Spleen (tissue), 11 donors: Measurements from ENCODE around the gene VPS50. TPM values are rescaled to one million over a fixed set of nuclear protein-coding genes. Genes with fewer than 3 reads are reported as not detected.
A peak's percentile ranks its signal among the peaks of the same experiment; 100 is the strongest.

Experiments
- DNase-seq: peaks from one replicate; pipeline ENCODE4 v3.0.0-alpha.2; 2020
- H3K27ac ChIP-seq, 8 donors: fragments of 200-600 bp; sonication (generic) in 7 of 8; 1 replicate in 4 of 8; 2 replicates in 4 of 8; pipeline versions ENCODE4 v1.5.0 to v1.8.0; 2016 to 2021; ENCODE audit warnings: inconsistent platforms in 4 of 8, mild to moderate bottlenecking in 4 of 8, moderate library complexity in 1 of 8
- H3K27me3 ChIP-seq, 7 donors: fragments of 200-600 bp; sonication (generic) in 6 of 7; replicated peaks in 1 of 7; 1 replicate in 4 of 7; 2 replicates in 3 of 7; pipeline versions ENCODE4 v1.5.0 to v1.8.0; 2016 to 2021; ENCODE audit warnings: inconsistent platforms in 3 of 7, mild to moderate bottlenecking in 1 of 7
- H3K36me3 ChIP-seq, 6 donors: fragments of 200-600 bp; sonication (generic) in 5 of 6; 1 replicate in 4 of 6; 2 replicates in 2 of 6; pipeline versions ENCODE4 v1.5.0 to v1.8.0; 2016 to 2021; ENCODE audit warnings: inconsistent platforms in 2 of 6
- H3K4me1 ChIP-seq, 6 donors: fragments of 200-600 bp; sonication (generic) in 5 of 6; 1 replicate in 3 of 6; 2 replicates in 3 of 6; pipeline versions ENCODE4 v1.5.0 to v1.8.0; 2016 to 2021; ENCODE audit warnings: inconsistent platforms in 3 of 6
- H3K4me3 ChIP-seq, 8 donors: fragments of 200-600 bp; sonication (generic) in 7 of 8; 1 replicate in 4 of 8; 2 replicates in 4 of 8; pipeline versions ENCODE4 v1.5.0 to v1.8.0; 2016 to 2021; ENCODE audit warnings: inconsistent platforms in 4 of 8, mild to moderate bottlenecking in 4 of 8, moderate library complexity in 2 of 8
- H3K9me3 ChIP-seq, 8 donors: fragments of 200-600 bp; sonication (generic) in 7 of 8; 1 replicate in 4 of 8; 2 replicates in 4 of 8; pipeline versions ENCODE4 v1.5.0 to v1.8.0; 2016 to 2021; ENCODE audit warnings: inconsistent platforms in 4 of 8
- POLR2A ChIP-seq, 3 donors: fragments of 450-650 bp; IDR thresholded peaks; one replicate each; pipeline ENCODE4 v1.5.1; 2017; ENCODE audit warnings: antibody characterized with exemption in 3 of 3, mild to moderate bottlenecking in 1 of 3
- POLR2AphosphoS5 ChIP-seq, 3 donors: sonication (generic); formaldehyde crosslinking; IDR thresholded peaks; one replicate each; pipeline ENCODE4 v1.5.1; 2017; ENCODE audit warnings: antibody characterized with exemption in 3 of 3
- WGBS, 5 donors: extraction: QIAGEN DNeasy Blood & Tissue Kit in 3 of 5; methylation state at CpG; one replicate each; pipeline versions ENCODE4 v1.1.5 to v1.1.7; 2013 to 2018; 5-methylcytosine and 5-hydroxymethylcytosine counted together
- intact Hi-C: fragments of 100-400 bp; cut with DNase I; formaldehyde crosslinking; loops from one replicate; pipeline ENCODE4 v1.15.0; 2023; ENCODE audit warnings: low total_unique reads
- polyA plus RNA-seq, 3 donors: library from polyadenylated mRNA; stranded (reverse); fragments of 200-250 nt; gene quantifications; one replicate each; pipeline ENCODE4 v1.2.1, GENCODE V29; 2013
- total RNA-seq, 7 donors: library from RNA; depleted of rRNA in 3 of 7; stranded (reverse); fragments of >200 nt in 3 of 7; fragmentation: NEBNext Ultra II Directional in 4 of 7; extraction: Animal tissue kit (Norgen Biotek cat#: 25700) in 4 of 7; gene quantifications; one replicate each; pipeline versions ENCODE4 v1.1.0 to v1.2.1, GENCODE V29; 2016 to 2021
- TF ChIP-seq, protein P1 (sequence below), 11 experiments: fragments of 200-600 bp in 7 of 11; fragments of 450-650 bp in 4 of 11; sonication (generic) in 4 of 11; IDR thresholded peaks in 8 of 11; conservative IDR thresholded peaks in 3 of 11; 1 replicate in 7 of 11; 2 replicates in 4 of 11; pipeline versions ENCODE4 v1.4.0 to v1.8.0; 2016 to 2021; ENCODE audit warnings: antibody characterized with exemption in 11 of 11, inconsistent platforms in 4 of 11, mild to moderate bottlenecking in 1 of 11
- donor health status: healthy with polysubstance abuse.
- donor health status: DM: no; HTN: no; CAD: no; lungs with moderate emphysema.
- donor health status: DM: no; HTN: no; CAD: no.
- donor health status: Bipolar disorder and iron deficiency.
- donor health status: healthy.
- donor health status: DM: no; HTN: no; CAD: no.
- donor health status: DM: yes; HTN: yes; CAD: no.

Gene VPS50
- total and polyA plus RNA-seq, 10 donors, result 8.1 to 62.6 (median 34.2) TPM

DNA sequence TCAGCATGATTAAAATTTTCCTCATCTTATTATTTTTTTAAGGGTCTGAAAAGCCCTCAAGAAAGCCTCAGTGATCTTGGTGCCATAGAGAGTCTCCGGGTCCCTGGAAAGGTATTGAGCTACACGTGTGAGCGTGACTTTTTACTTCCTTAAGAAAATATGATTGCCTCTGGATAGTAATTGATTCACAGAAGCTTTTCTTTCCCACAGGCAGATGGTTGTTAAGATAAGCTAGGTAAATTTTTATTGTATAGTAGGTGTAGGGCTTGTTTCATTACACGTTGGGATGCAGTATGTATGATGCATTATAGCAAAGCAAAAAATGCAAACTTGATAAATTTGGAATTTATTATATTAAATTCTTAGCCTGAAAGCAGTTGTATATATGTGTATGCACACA, 7.7 kb downstream of the VPS50 start:
- DNase-seq, result no peak
- H3K9me3 ChIP-seq, result no peaks in the 10 kb centered on the region
- WGBS, 5 donors, result 86 to 93% (median 88%) methylated on average over 4 of the region's 4 CpGs
- H3K4me3 ChIP-seq, result no peak overlapping the region
- TF ChIP-seq POLR2AphosphoS5 (IDR thresholded peaks at IDR 0.05) (no peak), POLR2A (IDR thresholded peaks at IDR 0.05) (no peak)
- TF ChIP-seq, protein P1, sequence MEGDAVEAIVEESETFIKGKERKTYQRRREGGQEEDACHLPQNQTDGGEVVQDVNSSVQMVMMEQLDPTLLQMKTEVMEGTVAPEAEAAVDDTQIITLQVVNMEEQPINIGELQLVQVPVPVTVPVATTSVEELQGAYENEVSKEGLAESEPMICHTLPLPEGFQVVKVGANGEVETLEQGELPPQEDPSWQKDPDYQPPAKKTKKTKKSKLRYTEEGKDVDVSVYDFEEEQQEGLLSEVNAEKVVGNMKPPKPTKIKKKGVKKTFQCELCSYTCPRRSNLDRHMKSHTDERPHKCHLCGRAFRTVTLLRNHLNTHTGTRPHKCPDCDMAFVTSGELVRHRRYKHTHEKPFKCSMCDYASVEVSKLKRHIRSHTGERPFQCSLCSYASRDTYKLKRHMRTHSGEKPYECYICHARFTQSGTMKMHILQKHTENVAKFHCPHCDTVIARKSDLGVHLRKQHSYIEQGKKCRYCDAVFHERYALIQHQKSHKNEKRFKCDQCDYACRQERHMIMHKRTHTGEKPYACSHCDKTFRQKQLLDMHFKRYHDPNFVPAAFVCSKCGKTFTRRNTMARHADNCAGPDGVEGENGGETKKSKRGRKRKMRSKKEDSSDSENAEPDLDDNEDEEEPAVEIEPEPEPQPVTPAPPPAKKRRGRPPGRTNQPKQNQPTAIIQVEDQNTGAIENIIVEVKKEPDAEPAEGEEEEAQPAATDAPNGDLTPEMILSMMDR (IDR thresholded peaks at IDR 0.05 in 8 of 11, conservative IDR thresholded peaks at IDR 0.05 in 3 of 11), result no peak
- no peaks in the 10 kb centered on the region for H3K27me3 ChIP-seq
- intact Hi-C loops, result loop anchor here (10.0 kb wide), 1 partner anchor 315 kb away; no protein-coding TSS in a partner anchor
- H3K4me1 ChIP-seq, result peaks cover 0 to 24% (median 0%) of the 10 kb centered on the region in 6 donors
- no peak overlapping the region for H3K27ac ChIP-seq
- H3K36me3 ChIP-seq, result peaks cover 0 to 25% (median 2%) of the 10 kb centered on the region in 6 donors

DNA sequence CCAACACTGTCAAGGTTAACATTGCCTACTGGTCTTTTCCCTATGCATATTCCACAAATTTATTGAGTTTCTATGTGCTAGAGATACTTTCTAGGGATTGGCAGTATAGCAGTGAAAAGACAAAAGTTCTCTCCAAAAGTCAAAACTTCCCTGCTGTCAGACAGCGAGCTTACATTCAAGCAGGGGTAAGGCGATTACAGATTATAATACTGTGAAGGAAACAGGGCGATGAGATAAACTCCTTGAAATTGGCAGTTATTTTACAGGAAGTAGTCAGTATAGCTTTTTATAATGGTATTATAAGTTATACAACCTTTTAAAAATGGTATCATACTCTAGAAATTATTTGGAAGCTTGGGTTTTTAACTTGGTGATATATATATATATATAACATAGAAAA, 9.9 kb downstream of the VPS50 start:
- H3K36me3 ChIP-seq, result peaks cover 0 to 25% (median 2%) of the 10 kb centered on the region in 6 donors
- TF ChIP-seq, protein P1 (IDR thresholded peaks at IDR 0.05 in 8 of 11, conservative IDR thresholded peaks at IDR 0.05 in 3 of 11), result no peak
- TF ChIP-seq POLR2A (IDR thresholded peaks at IDR 0.05) (no peak), POLR2AphosphoS5 (IDR thresholded peaks at IDR 0.05) (no peak)
- WGBS, 5 donors, result 87 to 95% (median 93%) methylated on average over 3 of the region's 3 CpGs
- no peaks in the 10 kb centered on the region for H3K27me3 ChIP-seq
- H3K4me1 ChIP-seq, result peaks cover 0 to 23% (median 0%) of the 10 kb centered on the region in 6 donors
- no peak overlapping the region for H3K4me3 ChIP-seq
- no peak for DNase-seq
- intact Hi-C loops, result loop anchor here (10.0 kb wide), 1 partner anchor 313 kb away; no protein-coding TSS in a partner anchor
- H3K9me3 ChIP-seq, result no peaks in the 10 kb centered on the region
- no peak overlapping the region for H3K27ac ChIP-seq

DNA sequence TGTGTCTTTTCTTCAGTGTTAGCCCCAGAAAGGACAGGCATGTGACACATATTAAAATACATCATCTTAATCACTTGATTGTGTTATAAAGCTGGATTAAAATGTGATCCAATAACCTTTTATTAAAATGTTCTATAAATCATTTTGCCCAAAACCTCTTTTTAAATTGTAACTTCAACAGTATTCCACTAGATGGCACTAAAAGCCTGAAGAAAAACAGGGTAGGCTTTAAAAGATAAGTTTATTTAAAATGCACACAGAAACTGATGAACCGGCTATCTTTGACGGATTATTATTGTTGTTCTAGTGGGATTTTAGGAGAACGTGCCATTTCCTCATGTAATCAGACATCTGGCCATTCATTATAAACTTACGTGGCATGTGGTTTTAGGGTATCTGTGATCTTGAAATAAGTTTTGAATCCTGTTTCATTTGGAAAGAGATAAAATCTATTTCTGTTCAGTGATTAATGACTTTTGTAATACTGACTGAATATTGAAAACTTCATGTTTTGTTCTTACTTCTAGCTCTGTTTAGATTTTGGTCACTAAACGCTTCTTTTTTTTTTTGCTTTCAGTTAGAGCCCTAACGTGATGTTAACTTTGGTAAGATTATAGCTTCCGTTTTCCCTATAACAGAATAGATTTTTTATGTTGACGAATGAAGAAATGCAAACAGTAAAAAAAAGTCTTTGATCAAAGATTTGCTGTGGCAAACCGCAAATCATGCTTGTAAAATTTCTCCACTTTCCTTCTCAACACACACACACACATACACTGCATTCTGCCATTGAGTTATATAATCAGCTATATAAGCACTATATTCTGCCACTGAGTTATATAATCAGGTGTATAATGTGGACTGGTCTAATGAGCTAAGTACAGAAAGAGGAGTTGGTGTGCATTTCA, 13.6 kb downstream of the VPS50 start:
- Histone ChIP-seq H3K27me3 (no peaks in the 10 kb centered on the region), H3K4me3 (peak overlapping the region in 1 of 8 donors; percentile 46), H3K4me1 (peaks cover 0 to 13% (median 0%) of the 10 kb centered on the region in 6 donors), H3K36me3 (peaks cover 0 to 14% (median 2%) of the 10 kb centered on the region in 6 donors), H3K9me3 (no peaks in the 10 kb centered on the region), H3K27ac (no peak overlapping the region)
- WGBS, 5 donors, result 48 to 62% (median 56%) methylated on average over 9 of the region's 9 CpGs
- intact Hi-C loops, result loop anchor here (10.0 kb wide), 1 partner anchor 309 kb away; no protein-coding TSS in a partner anchor
- no peak for DNase-seq
- TF ChIP-seq POLR2AphosphoS5 (IDR thresholded peaks at IDR 0.05) (no peak), POLR2A (IDR thresholded peaks at IDR 0.05) (no peak)
- TF ChIP-seq, protein P1 (IDR thresholded peaks at IDR 0.05 in 8 of 11, conservative IDR thresholded peaks at IDR 0.05 in 3 of 11), result peak in 10 of 11 experiments; percentile 25 to 68 (median 59)
